ENCODE data around the gene RAB3B.
"Not testable (repeated sequence)": the region's sequence is repeated elsewhere in the genome, so short reads cannot be mapped to it uniquely, and the experiment has no call there.

Gene RAB3B

DNA sequence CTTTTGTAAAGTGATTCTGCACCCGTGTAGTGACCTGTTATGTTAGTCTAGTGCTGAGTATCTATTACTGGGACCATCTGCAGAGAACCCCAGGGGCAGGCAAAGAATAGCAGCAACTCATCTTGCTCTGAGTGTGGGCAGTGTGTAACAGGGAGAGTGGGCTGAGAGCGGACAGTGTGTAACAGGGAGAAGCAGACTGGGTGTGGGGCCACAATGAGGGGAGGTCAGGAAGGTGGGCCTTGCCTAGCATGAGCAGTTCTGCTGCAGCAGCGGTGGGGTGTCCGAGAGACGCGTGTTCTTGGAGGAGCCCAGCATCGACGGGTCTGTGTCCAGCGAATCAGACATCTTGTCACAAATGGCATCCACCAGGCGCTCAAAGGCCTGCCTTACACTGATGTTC, 70.8 kb downstream of the RAB3B start:
- no peak for DNase-seq (ENCODE audit: low read depth)

DNA sequence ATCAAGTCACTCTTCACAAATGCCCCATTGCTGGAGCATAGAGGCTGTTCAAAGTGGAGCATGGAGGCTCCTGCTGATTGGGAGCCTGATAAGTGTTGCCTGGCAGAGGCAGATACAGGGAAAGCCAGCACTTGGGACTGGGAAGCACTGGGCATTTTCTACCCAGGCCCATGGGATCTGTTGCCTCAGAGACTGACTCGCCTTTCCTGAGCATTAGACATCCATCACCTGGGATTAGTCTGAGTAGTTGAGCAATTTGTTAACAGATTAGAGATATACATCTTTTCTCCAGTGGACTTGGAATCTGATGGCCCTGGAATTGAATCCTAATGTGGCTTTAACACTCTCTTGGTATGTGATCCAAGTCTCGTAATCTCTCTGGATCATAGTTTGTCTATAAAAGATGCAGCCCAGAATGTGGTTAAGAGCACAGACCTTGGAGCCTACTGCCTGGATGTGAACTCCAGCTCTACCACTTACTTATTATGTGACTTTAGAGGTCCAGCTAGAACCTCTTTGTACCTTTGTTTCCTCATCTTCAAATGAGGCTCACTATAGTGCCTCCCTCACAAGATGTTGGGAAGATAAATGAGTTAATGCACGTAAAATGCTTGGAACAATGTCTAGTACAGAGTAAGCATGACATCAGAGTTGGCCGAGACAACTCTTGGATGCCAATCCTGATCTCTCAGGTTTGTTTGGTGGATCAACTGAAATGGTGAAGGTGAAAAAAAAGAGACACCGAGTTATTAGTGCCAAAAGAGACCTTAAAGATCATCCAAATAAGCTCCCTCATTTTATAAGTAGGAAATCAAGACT, 73.7 kb downstream of the RAB3B start:
- no peak for DNase-seq (ENCODE audit: low read depth)

DNA sequence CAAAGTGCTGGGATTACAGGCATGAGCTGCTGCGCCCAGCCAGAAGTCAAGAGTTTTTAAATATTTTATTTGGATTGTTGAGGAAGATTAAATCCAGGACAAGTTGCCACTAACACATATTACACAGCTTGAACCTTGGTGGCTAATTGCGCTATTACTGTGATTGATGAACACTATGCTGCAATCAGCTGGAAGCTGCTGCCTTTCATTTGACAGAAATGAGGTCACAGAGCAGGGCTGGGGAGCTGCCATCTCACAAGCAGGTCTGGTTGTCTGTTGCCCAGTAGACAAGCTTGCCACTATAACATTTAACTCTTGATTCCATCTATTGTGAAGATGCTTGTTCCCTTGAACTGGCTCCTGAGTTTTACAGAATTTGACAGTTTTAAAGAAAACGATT, 74.5 kb downstream of the RAB3B start:
- DNase-seq (ENCODE audit: low read depth): no peak

DNA sequence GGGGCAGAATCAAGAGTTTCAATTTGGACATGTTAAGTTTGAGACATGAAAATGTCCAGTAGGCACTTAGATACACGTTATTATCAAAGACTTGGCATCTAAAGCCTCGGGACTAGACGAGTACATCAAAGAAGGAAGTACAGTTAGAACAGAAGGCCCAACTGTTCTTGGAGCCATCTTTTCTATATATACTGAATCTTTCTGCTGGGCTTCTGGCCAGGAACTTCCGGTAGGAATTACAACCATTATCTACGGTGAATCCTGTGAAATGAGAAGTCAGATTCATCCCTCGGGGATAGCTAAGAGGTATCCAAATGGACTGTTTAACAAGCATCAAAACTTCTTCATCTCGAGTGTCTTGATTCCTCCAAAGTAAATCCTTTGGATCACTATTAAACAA, 77.6 kb downstream of the RAB3B start:
- no peak for DNase-seq (ENCODE audit: low read depth)

DNA sequence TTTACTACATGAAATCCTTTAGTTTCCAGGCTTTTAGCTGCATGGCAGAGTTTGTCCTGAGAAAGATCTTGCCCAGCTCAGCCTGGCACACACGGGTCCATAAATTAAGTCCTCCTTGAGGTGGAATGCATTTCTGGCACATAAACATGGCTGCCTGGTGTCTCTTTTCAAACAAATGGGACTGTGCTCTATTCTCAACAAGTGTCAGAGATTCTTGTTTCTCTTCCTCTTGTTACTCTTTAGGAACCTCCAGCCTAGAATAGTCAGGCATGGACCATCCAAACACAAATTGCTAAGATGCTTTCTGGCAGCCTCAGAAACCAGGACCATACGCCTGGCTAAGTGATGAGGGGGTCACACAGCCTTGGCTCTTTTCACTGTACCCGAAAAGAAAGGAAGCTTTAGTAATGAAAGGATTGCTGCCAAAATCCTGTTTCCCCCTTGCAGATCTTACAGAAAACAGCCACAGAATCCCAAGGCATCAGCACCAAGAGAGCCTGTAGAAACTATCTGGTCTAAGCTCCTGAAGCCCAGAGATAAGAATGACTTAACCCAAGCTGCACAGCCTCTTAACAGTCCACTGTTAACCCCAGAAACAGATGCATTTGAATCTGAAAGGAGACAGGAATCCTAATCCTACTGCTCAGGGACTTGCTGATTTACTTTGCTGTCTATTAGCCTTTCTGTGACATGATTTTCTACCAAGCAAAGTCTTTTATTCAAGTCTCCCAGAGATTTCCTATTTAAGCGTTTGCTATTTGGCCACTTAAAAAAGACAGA, 80.1 kb downstream of the RAB3B start:
- no peak for DNase-seq (ENCODE audit: low read depth)

DNA sequence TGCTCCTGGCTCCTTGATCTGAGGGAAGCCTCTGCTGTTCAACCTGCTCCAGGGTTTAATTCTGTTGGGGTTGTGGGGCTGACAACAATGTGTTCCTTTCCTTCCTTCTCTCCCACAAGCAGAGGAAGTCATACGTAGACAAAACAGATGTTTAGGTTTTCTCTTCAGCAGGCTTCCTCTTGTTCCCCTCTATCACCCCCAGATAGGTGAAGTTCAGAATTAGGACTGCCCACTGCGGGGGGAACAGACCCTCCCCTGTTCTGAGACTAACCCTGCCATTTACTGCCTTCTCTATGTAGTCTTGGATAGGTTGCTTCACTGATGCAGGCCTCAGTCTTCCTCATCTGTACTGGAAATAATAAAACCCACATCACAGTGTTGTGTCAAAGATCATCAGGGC, 82.0 kb downstream of the RAB3B start:
- DNase-seq (ENCODE audit: low read depth): no peak

GRCh38 chr1:51907079-51907702, 83.3 kb downstream of the RAB3B start:
- DNase-seq (ENCODE audit: low read depth): no peak

GRCh38 chr1:51906306-51907078, 84.0 kb downstream of the RAB3B start:
- no peak for DNase-seq (ENCODE audit: low read depth)

DNA sequence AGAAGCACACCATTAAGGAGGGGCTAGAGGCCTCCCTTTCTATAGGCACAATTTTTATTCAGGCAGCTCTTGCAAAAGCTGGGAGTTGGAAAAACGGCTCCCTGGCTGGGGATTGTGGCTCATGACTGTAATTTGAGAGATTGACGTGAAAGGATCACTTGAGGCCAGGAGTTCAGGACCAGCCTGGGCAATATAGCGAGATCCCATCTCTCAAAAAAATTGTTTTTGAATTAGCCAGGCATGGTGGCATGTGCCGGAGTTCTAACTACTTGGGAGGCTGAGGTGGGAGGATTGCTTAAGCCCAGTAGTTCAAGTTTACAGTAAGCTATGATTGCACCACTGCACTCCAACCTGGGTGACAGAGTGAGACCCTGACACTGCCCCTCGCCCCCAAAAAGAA, 88.0 kb downstream of the RAB3B start:
- DNase-seq (ENCODE audit: low read depth): no peak

DNA sequence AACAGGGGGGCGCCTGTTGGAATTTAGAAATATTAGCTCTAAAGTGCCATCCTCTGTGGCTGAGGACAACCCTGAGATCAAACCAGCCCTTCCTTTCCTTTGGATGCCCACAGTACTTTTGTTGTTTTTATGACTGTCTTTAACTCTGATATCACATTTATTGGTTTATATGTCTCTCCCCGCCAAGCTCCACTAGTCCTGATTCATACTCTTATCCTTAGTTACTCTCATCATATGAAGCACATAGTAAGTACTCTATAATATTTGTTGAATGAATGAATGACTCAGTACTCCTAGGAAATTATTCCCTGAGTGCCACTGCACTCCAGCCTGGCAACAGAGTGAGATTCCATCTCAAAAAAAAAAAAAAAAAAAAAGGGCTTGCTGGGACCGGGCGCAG, 89.3 kb downstream of the RAB3B start:
- DNase-seq (ENCODE audit: low read depth): no peak

DNA sequence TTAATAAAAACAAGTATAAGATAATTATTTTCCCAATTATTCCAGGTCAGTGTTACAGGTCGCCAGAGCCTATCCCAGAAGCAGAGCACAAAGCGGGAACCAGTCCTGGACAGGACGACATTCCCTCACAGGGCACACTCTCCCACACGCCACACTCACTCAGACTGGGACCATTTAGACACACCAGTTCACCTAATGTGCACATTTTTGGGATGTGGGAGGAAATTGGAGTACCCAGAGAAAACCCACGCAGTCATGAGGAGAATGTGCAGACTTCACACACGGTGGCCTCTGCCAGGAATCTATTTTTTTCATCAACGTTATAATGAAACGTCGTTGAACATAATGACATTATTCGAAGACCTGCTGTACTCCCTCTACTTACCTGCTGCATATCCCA, 91.5 kb downstream of the RAB3B start:
- DNase-seq (ENCODE audit: low read depth): no peak

DNA sequence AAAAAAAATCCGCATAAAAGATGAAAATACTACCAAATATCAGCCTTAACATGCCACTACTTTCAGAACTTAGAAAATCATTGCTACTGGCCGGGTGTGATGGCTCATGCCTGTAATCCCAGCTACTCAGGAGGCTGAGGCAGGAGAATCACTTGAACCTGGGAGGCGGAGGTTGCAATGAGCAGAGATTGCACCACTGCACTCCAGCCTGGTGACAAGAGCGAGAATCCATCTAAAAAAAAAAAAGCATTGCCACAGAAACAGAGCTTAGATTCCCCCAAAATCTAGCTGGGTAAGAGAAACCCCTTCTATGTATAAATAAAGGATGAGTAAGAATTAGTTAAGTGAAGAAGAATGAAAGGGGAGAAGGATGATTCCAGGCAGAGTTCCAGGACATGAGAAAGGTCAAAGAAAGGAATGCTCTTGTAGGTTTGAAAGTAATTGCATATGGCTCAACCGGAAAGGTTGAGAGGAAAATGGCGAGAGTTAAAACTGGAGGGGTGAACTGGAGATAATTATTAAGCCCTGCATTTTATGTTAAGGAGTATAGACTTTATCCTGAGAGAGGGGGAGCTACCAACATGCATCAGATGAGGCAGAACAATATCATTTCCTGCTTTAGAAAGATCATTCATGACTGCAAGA, 92.3 kb downstream of the RAB3B start:
- DNase-seq (ENCODE audit: low read depth): no peak

DNA sequence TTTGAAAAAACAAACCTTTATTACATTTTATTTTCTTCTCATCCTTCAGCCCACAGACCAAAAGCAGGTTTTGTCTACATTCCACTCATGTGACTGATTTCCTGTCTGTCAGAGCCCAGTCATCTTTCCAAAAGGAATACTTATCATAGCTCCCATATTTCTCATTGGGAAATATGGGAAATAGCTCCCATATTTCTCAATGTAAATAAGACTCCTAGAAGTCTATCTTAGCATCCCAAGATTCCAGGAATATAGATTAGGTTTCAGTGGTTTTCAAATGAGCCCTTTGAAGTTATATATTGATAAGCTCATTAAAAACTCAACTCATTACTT, 92.8 kb downstream of the RAB3B start:
- no peak for DNase-seq (ENCODE audit: low read depth)

DNA sequence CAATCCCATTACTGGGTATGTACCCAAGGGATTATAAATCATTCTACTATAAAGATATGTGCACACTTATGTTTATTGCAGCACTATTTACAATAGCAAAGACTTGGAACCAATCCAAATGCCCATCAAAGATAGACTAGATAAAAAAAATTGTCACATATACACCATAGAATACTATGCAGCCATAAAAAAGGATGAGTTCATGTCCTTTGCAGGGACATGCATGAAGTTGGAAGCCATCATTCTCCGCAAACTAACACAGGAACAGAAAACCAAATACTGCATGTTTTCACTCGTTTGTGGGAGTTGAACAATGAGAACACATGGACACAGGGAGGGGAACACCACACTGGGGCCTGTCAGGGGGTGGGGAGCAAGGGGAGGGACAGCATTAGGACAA, 95.8 kb downstream of the RAB3B start:
- DNase-seq (ENCODE audit: low read depth): not testable (repeated sequence)

DNA sequence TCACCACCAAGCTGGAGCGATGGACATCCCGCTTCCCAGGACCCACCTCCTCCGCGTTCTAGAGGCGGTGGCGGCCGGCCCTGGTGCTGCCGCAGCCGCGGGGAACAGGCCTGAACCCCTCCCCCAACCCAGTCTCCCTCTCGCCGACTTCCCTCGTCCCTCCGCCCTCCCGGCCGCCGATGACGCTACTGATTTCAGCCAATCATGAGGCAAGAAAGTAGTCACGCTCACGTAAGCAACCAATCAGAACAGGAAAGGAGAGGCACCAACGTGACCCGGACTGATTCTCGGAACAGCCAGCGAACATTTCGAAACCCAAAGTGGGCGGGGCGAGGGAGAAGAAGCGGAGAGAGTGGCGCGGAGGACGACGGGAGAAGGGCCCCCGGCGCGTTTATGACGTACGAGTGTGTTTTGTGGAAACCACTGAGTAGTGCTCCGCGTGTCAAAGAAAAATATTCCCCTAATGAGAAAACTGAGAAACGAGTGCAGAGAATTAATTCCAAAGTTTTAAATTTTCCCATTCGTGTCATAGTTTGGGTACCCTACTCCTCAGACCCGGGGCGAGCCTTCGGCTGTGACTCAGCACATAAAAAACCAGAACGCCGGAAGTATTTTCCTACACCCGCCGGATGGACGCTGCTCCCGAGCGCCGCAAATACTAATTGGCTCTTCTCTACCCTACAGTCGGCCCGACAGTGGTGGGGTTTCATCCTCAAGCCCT, 111.7 kb downstream of the RAB3B start, which contains the start of gene NRDC:
NRDC (minus strand) TSS at position 112 of the 721 bp plus-strand sequence. CDS start 112 bp downstream, outside the sequence.
- DNase-seq (ENCODE audit: low read depth): peak; percentile 98

- DNase-seq (ENCODE audit: low read depth): no peak
Observed at GRCh38 chr1:51878308-51878615, 112.2 kb downstream of the RAB3B start.

DNA sequence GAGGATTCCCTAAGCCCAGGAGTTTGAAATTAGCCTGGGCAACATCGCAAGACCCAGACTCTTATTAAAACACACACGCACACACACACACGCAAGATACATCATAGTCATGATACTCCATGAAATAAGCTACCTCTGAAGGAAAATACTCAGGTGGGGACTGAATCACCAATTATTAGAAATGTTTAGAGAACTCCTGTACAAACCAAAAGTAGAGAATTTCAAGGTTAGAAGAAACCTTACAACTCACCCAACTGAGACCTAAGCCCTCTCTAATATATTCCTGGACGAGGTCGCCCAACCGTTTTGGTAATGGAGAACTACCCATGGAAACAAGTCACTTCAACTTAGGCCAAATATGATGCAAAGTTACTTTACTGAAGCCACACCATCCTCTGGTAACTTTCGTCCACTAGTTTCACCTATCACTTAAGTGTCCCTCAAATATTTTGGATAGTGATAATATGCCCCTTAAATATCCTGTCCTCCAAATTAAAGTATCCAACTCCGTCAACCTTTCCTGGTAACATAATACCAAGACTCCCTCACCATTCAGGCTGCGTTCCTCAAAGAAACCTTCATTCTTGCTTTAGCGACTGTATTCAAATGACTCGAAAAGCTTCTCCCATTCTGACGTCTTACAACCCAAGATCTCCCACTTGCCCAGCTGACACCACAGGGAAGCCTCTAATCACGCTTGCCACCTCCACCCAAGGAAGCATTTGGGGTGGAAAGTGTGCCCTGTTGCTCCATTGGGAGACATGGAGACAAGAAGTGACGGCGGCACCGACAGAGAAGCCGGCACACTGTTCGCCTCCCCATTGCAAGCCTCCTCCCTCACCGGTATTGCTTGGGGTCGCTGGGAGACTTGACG, 112.8 kb downstream of the RAB3B start:
- DNase-seq (ENCODE audit: low read depth): no peak

DNA sequence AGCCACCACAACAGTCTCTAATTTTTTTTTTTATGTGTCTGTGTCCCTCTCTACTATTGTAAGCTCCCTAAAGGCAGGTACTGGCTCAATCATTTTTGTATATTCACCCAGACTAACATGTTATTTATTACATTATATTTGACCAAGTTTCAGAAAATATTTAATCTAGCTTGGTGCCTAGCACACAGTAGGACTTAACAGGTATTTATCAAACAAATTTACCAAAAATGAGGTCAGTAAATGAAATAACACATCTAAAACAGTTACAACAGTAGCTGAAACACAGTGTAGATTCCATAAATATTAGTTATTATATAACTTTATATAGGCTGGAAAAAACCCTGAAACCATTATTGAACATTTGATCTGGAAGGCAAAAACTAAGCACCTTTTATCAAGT, 114.7 kb downstream of the RAB3B start:
- DNase-seq (ENCODE audit: low read depth): no peak

DNA sequence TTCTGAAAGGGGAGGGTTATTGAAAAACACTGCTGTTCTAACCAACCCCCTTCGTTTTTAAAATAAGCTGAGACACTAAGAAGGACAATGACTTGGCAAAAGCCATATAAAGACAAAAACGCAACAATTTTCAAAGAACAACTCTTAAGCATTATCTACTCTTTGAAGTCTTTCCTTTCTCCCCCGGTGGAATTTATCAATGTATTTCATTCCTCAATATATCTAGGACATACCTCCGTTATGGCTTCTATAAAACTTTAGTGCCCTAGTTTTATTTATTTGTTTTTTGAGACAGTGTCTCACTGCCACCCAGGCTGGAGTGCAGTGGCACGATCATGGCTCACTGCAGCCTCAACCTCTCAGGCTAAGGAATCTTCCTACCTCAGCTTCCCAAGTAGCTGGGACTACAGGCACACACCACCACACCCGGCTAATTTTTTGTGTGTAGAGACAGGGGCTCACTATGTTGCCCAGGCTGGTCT, 115.2 kb downstream of the RAB3B start:
- DNase-seq (ENCODE audit: low read depth): no peak

DNA sequence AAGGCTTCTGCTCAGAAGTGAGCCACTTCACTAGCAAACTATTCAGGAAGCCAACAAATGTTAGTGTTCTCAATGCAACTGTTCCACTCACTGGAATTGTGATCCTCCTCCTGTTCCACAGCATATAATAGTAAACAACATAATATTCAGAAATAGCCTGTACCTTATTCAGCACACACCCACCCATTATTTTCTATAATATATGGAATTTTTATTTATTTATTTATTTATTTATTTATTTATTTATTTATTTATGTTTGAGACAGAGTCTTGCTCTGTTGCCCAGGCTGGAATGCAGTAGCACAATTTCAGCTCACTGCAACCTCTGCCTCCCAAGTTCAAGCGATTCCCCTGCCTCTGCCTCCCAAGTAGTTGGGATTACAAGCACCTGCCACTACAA, 117.2 kb downstream of the RAB3B start:
- not testable (repeated sequence) for DNase-seq (ENCODE audit: low read depth)

All from stimulated activated CD8-positive, alpha-beta memory T cell treated with anti-CD3 and anti-CD28 coated beads, Interleukin-4, amount 100 ng/mL, for 24 hours (primary cell).